Parathyroid adenoma (tissue), 2 donors: ENCODE data around the gene ADGRA1.

Source experiments
- H2AFZ ChIP-seq: fragments of 300-600 bp; sonication (generic); one replicate; pipeline ENCODE4 v1.7.0; 2017; ENCODE audit warnings: antibody characterized with exemption, mild to moderate bottlenecking
- H3K27ac ChIP-seq: fragments of 300-600 bp; sonication (generic); one replicate; pipeline ENCODE4 v1.7.0; 2017
- H3K27me3 ChIP-seq: fragments of 300-600 bp; sonication (generic); one replicate; pipeline ENCODE4 v1.7.0; 2017; ENCODE audit warnings: low read length; ENCODE audit not compliant: control insufficient read depth, insufficient read depth
- H3K36me3 ChIP-seq: fragments of 300-600 bp; sonication (generic); one replicate; pipeline ENCODE4 v1.7.0; 2017; ENCODE audit warnings: low read length; ENCODE audit not compliant: control insufficient read depth, insufficient read depth
- H3K4me1 ChIP-seq: fragments of 300-600 bp; sonication (generic); one replicate; pipeline ENCODE4 v1.7.0; 2017; ENCODE audit warnings: control low read depth
- H3K4me2 ChIP-seq: fragments of 300-600 bp; sonication (generic); one replicate; pipeline ENCODE4 v1.7.0; 2017; ENCODE audit warnings: low read length
- H3K4me3 ChIP-seq: fragments of 300-600 bp; sonication (generic); one replicate; pipeline ENCODE4 v1.7.0; 2017; ENCODE audit warnings: low read depth, low read length
- H3K79me2 ChIP-seq: fragments of 300-600 bp; sonication (generic); one replicate; pipeline ENCODE4 v1.7.0; 2017; ENCODE audit warnings: control low read depth
- H3K9ac ChIP-seq: fragments of 300-600 bp; sonication (generic); one replicate; pipeline ENCODE4 v1.7.0; 2017; ENCODE audit warnings: mild to moderate bottlenecking
- H3K9me3 ChIP-seq: fragments of 300-600 bp; sonication (generic); one replicate; pipeline ENCODE4 v1.7.0; 2017; ENCODE audit warnings: low read length; ENCODE audit not compliant: control insufficient read depth
- TF ChIP-seq, protein P1 (sequence below): fragments of 300-600 bp; sonication (generic); IDR thresholded peaks from one replicate; pipeline ENCODE4 v1.7.0; 2017; ENCODE audit warnings: antibody characterized with exemption, mild to moderate bottlenecking
- donor health status: primary hyperparathyroidism.

The ADGRA1 gene

DNA sequence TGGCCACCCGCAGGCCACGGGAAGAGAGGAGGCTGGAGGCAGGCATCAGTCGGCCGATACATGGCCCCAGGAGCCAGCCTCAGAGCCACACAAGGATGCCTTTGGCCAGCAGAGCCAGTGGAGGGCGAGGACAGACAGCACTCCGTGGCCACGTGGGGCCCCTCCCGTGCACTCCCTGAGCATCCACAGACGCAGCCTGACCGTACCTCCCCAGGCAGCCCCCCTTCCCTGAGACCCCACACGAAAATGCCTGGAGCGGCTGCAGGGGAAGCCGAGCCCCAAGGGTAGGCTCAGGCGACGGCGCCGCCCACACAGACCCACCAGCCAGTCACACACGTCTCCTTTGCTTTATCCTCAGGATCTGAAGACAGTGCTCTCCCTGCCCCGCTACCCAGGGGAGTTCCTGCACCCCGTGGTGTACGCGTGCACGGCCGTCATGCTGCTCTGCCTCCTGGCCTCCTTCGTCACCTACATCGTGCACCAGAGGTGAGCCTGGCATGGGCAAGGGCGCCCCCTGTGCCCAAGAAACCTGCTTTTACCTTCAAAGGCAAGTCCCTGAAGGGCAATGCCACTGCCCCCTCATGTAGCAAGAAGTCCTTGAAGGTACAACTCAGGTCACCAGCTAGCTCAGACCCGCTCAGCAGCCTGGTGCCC, 9.0 kb downstream of the ADGRA1 start:
- Histone ChIP-seq H3K36me3 (no peaks in the 10 kb centered on the region), H3K27ac (no peak overlapping the region), H2AFZ (no peak overlapping the region), H3K27me3 (no peaks in the 10 kb centered on the region), H3K9ac (no peak overlapping the region), H3K4me3 (no peak overlapping the region), H3K4me1 (no peaks in the 10 kb centered on the region), H3K9me3 (no peaks in the 10 kb centered on the region), H3K79me2 (no peaks in the 10 kb centered on the region), H3K4me2 (no peak overlapping the region)
- TF ChIP-seq, protein P1, sequence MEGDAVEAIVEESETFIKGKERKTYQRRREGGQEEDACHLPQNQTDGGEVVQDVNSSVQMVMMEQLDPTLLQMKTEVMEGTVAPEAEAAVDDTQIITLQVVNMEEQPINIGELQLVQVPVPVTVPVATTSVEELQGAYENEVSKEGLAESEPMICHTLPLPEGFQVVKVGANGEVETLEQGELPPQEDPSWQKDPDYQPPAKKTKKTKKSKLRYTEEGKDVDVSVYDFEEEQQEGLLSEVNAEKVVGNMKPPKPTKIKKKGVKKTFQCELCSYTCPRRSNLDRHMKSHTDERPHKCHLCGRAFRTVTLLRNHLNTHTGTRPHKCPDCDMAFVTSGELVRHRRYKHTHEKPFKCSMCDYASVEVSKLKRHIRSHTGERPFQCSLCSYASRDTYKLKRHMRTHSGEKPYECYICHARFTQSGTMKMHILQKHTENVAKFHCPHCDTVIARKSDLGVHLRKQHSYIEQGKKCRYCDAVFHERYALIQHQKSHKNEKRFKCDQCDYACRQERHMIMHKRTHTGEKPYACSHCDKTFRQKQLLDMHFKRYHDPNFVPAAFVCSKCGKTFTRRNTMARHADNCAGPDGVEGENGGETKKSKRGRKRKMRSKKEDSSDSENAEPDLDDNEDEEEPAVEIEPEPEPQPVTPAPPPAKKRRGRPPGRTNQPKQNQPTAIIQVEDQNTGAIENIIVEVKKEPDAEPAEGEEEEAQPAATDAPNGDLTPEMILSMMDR: no peak

DNA sequence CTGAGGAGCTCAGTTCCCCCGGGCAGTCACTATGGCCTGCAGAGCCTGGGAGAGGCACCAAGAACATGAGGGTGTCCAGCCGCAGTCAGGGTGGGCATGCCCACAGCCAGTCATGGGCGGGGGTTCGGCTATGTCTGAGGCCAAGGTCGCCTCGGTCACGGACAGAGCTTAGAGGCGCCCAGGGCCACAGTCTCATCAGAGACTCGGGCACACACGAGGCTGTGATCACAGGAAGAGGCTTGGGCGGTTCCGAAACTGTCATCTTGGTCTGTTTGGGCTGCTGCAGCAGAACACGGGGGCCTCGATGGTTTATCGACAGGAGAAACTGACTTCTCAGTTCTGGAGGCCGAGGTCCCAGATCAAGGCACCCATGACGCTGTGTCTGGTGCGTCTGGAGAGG, 9.7 kb downstream of the ADGRA1 start:
- H3K79me2 ChIP-seq: no peaks in the 10 kb centered on the region
- no peaks in the 10 kb centered on the region for H3K9me3 ChIP-seq
- H3K27me3 ChIP-seq: no peaks in the 10 kb centered on the region
- no peak overlapping the region for H2AFZ ChIP-seq
- no peak overlapping the region for H3K9ac ChIP-seq
- TF ChIP-seq, protein P1: no peak
- H3K4me2 ChIP-seq: no peak overlapping the region
- no peaks in the 10 kb centered on the region for H3K4me1 ChIP-seq
- H3K36me3 ChIP-seq: no peaks in the 10 kb centered on the region
- H3K4me3 ChIP-seq: no peak overlapping the region
- H3K27ac ChIP-seq: no peak overlapping the region

DNA sequence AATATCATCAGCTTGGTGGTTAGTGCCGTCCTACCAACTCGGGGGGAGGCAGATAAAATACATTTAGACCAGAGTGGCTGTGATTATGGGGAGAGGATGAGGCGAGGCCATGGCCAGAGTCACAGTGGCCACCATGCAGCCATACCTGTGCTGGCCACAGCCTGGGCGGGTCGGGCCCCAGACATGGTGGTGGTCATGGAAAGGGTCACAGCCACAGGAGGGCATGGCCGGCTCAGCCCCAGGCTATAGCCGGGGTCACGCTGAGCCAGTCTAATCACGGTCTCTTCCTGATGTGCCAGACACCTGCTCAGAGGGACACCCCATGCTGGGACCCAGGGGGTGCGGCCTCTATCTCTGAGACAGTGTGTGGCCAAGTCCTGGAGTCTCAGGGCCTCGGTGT, 10.2 kb downstream of the ADGRA1 start:
- TF ChIP-seq, protein P1: no peak
- Histone ChIP-seq H3K4me1 (no peaks in the 10 kb centered on the region), H3K4me2 (no peak overlapping the region), H3K36me3 (no peaks in the 10 kb centered on the region), H3K9me3 (no peaks in the 10 kb centered on the region), H3K27me3 (no peaks in the 10 kb centered on the region), H3K27ac (no peak overlapping the region), H3K79me2 (no peaks in the 10 kb centered on the region), H3K9ac (no peak overlapping the region), H2AFZ (no peak overlapping the region), H3K4me3 (no peak overlapping the region)

DNA sequence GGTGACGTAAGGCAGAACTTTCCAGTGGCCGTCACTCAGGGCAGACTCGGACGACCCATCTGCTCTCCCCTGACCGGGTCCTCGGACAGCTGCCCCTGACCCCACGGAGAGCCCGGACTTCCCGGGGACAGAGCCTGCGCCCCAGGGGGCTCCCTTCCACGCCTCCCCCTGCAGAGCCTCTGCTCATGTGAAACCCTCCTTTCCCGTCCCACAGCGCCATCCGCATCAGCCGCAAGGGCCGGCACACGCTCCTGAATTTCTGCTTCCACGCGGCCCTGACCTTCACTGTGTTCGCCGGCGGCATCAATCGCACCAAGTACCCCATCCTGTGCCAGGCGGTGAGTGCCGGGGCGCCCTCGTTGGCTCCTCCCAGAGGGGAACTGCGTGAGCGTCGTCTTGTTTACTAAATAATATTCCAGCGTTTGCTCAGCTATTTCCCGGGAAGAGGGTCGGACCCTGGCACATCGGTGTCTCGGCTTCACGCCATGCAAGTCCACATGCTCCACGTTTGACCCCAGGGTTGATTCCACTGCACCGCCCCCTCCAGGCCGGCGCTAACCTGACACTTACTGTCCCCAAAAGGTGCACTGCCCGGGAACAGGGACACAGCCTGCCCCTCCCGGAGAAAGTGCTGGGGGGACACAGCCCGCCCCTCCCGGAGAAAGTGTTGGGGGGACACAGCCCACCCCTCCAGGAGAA, 10.9 kb downstream of the ADGRA1 start:
- H2AFZ ChIP-seq: no peak overlapping the region
- H3K4me1 ChIP-seq: no peaks in the 10 kb centered on the region
- no peak overlapping the region for H3K27ac ChIP-seq
- no peaks in the 10 kb centered on the region for H3K9me3 ChIP-seq
- H3K27me3 ChIP-seq: no peaks in the 10 kb centered on the region
- TF ChIP-seq, protein P1: no peak
- H3K4me2 ChIP-seq: no peak overlapping the region
- no peaks in the 10 kb centered on the region for H3K79me2 ChIP-seq
- H3K9ac ChIP-seq: no peak overlapping the region
- H3K36me3 ChIP-seq: no peaks in the 10 kb centered on the region
- H3K4me3 ChIP-seq: no peak overlapping the region

DNA sequence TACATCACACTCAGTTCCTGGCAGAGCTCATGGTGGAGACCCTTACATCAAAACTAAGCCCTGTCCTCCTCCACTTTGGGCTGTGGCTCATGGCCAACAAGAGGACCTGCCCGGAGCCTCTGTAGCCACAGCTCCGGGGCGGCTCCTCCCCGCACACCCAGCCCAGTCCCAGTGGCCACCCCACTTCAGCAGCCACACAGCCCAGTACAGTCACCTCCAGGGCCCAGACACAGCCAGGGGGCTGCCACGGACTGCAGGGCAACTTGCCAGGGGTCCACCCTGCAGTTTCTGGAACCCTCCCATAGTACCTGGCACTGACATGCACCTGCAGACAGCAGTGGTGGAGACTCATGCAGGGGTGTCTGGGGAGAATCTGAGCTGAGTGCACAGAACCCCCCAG, 11.8 kb downstream of the ADGRA1 start:
- H3K36me3 ChIP-seq: no peaks in the 10 kb centered on the region
- TF ChIP-seq, protein P1: no peak
- H3K4me3 ChIP-seq: no peak overlapping the region
- H3K9ac ChIP-seq: no peak overlapping the region
- no peaks in the 10 kb centered on the region for H3K4me1 ChIP-seq
- H3K27ac ChIP-seq: no peak overlapping the region
- H2AFZ ChIP-seq: no peak overlapping the region
- no peaks in the 10 kb centered on the region for H3K9me3 ChIP-seq
- H3K79me2 ChIP-seq: no peaks in the 10 kb centered on the region
- no peak overlapping the region for H3K4me2 ChIP-seq
- H3K27me3 ChIP-seq: no peaks in the 10 kb centered on the region
